GM12874 (cell line): ENCODE data around the gene PFKL.

Source experiments
- TF ChIP-seq, protein P1 (sequence below): IDR thresholded peaks from 2 replicates; pipeline ENCODE4 v1.5.1; 2011; ENCODE audit warnings: low read depth, mild to moderate bottlenecking, control low read depth, low read length, moderate library complexity; ENCODE audit not compliant: insufficient read depth

PFKL gene

DNA sequence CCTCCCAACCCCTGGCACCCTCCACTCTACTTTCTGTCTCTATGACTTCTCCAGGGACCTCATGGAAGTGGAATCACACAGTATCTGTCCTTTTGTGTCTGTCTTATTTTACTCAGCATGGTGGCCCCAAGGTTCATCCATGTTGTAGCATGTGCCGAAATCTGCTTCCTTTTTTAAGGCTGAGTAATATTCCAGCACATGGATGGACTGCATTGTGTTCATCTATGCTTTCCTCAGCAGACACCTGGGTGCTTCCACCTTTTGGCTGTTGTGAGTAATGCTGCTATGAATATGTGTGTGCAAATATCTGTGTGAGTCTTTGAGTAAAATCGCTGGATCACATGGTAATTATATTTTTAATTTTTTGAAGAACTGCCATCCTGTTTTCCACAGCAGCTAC lies 1.6 kb upstream of the PFKL start:
- TF ChIP-seq, protein P1, sequence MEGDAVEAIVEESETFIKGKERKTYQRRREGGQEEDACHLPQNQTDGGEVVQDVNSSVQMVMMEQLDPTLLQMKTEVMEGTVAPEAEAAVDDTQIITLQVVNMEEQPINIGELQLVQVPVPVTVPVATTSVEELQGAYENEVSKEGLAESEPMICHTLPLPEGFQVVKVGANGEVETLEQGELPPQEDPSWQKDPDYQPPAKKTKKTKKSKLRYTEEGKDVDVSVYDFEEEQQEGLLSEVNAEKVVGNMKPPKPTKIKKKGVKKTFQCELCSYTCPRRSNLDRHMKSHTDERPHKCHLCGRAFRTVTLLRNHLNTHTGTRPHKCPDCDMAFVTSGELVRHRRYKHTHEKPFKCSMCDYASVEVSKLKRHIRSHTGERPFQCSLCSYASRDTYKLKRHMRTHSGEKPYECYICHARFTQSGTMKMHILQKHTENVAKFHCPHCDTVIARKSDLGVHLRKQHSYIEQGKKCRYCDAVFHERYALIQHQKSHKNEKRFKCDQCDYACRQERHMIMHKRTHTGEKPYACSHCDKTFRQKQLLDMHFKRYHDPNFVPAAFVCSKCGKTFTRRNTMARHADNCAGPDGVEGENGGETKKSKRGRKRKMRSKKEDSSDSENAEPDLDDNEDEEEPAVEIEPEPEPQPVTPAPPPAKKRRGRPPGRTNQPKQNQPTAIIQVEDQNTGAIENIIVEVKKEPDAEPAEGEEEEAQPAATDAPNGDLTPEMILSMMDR = peak; percentile 25; the same call in 1 of the 2 replicates

DNA sequence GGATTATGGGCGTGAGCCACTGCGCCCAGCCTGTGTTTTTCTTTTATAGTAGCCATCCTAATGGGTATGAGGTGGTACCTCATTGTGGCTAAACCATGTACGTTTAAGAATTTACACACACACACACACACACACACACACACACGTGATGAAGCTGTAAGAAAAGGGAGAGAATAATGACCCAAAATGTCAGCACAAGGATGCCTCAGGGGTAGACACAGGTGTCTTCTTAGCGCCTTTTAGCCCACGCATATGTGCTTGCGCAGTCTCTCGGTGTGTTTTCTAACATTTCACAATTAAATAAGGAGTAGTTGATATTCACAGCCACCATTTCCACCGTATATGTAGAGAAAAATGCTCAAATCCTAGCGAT lies 782 bp upstream of the PFKL start:
- TF ChIP-seq, protein P1 = no peak

DNA sequence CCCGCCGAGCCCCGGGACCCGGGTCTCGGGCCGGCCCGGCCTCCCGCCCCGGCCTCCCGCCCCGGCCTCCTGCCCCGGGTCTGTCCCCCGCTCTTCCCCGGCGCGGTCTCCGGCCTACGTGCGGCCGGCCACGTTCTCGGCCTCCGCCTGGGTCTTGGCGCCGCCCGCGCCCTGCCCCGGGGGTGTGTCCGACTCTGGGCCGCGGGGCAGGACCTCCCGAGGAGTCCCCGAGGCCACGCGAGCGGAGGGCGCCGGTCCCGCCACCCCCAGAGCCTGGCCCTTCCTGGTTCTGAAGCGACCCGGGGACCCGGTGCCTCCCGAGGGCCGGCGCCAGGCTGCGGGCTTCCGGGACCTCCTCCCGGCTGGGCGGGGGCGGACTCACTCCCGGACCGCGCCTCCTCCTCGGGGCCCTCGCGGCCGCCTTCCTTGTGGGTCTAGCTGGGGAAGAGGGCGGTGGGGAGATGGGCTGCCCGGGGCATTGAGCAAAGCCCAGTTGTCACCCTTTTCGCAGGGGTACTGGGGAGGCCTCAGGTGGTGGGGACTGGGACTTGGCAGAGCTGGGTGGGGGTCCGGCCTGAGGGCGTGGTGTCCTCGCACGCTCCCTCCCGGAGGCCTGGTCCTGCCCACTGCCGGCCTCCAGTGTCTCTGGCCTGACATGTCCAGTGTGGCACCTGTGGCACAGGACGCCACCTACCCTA lies 558 bp downstream of the PFKL start:
- TF ChIP-seq, protein P1 = no peak

GRCh38 chr21:44301141-44301540 lies 1.3 kb downstream of the PFKL start:
- TF ChIP-seq, protein P1 = no peak

DNA sequence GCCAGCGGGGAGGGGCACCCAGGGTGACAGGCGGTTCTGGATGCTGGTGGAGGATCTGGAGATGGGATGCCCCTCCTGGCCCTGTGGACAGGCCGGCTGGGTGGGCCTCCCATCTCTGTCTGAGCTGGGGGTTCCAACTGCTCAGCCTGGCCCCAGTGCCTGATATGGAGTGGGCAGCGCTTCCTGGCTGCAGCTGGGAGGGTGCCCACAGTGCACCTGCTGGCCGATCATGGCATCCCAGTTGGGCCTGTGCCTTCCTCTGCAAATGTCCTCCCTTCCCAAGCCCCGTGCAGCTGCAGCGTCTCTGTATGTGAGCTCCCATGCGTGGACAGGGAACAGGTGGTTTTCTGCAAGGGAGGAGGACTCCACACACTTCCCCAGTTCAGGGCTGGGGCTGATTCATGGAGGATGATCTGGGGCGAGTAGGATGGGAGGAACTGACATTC lies 2.1 kb downstream of the PFKL start:
- TF ChIP-seq, protein P1 = no peak

GRCh38 chr21:44302573-44303401 lies 2.9 kb downstream of the PFKL start:
- TF ChIP-seq, protein P1 = peak; percentile 34; the same call in 1 of the 2 replicates

DNA sequence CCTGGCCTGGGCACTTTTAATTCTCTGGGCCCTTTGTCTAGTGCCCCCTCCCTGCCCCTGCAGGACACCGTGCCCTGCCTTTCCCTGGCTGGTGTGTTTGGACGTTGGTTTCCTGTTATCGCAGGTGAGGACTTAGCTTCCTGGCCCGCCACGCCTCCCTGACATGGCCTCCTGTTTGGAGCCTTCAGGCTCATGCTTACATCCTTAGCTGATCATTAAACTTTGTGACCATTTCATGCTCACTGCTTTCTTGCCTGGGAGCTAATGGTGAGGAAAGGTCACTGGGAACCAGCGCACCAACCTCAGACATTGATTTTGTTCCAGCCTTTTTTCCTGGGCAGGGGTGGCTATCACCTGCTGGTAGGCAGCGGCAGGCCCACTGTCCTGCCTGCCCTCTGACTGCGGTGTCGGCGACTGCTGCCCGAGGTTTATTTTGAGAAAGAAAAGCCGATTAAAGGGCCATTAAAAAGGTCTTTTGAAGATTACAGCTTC lies 3.7 kb downstream of the PFKL start:
- TF ChIP-seq, protein P1 = no peak
